Measurements from ENCODE around the gene SHB. TPM values are rescaled to one million over a fixed set of nuclear protein-coding genes. Genes with fewer than 3 reads are reported as not detected.

The SHB gene
- total RNA-seq, 4 donors from 2014 or later, result 17.7 to 31.4 (median 24.2) TPM

DNA sequence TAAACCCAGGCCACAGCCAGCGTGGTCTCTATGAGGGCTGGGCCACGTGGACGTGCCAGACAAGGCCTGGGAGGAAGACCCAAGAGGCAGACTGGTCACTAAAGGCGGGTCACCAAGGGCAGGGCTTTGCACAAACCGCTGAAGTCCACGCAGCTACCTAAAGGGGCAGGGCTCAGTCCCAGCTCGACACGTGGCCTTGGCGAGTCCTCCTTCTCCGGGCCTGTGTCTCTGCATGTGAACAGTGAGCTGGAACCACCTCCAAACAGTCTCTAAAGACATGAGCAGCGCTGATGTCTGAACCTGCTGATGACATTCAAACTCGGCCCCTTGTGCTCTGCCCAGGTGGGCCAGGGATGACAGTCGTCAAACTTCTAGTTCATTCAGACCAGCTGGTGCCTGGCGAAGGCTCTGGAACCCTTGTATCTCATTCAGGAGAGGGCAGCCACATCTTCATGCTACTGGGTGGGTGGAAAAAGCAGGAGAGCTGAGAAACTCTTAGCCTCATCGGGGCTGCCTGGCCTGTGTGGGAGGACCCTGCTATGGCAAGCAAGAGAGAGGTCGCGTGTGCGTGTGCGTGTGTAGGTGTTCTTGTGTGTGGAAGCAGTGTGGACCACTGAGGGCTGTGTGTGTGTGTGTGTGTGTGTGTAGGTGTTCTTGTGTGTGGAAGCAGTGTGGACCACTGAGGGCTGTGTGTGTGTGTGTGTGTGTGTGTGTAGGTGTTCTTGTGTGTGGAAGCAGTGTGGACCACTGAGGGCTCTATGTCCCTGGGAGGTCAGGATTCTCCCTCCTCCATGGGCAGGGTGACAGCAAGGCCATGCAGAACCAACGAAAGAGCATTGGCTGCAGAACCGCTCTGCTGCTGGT is 151.0 kb downstream of the SHB start:
- intact Hi-C loops (cut with DNase I), result loop anchor here (5.0 kb wide), 2 partner anchors 159 to 444 kb away; no protein-coding TSS in a partner anchor
- no peak overlapping the region for H3K4me3 ChIP-seq
- peaks cover 14 to 87% (median 24%) of the 10 kb centered on the region in 3 donors for H3K4me1 ChIP-seq
- no peaks in the 10 kb centered on the region for H3K9me3 ChIP-seq
- no peaks in the 10 kb centered on the region for H3K27me3 ChIP-seq
- DNase-seq, result no peak
- TF ChIP-seq, protein P1, sequence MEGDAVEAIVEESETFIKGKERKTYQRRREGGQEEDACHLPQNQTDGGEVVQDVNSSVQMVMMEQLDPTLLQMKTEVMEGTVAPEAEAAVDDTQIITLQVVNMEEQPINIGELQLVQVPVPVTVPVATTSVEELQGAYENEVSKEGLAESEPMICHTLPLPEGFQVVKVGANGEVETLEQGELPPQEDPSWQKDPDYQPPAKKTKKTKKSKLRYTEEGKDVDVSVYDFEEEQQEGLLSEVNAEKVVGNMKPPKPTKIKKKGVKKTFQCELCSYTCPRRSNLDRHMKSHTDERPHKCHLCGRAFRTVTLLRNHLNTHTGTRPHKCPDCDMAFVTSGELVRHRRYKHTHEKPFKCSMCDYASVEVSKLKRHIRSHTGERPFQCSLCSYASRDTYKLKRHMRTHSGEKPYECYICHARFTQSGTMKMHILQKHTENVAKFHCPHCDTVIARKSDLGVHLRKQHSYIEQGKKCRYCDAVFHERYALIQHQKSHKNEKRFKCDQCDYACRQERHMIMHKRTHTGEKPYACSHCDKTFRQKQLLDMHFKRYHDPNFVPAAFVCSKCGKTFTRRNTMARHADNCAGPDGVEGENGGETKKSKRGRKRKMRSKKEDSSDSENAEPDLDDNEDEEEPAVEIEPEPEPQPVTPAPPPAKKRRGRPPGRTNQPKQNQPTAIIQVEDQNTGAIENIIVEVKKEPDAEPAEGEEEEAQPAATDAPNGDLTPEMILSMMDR (IDR thresholded peaks at IDR 0.05), result no peak
- no peak for TF ChIP-seq POLR2A (IDR thresholded peaks at IDR 0.05)
- 67 to 81% methylated on average over 6 to 13 of the region's 21 CpGs for WGBS, 2 donors
- peak overlapping the region; percentile 24 to 80 (median 56) for H3K27ac ChIP-seq
- peaks cover 0 to 47% (median 0%) of the 10 kb centered on the region in 3 donors for H3K36me3 ChIP-seq

DNA sequence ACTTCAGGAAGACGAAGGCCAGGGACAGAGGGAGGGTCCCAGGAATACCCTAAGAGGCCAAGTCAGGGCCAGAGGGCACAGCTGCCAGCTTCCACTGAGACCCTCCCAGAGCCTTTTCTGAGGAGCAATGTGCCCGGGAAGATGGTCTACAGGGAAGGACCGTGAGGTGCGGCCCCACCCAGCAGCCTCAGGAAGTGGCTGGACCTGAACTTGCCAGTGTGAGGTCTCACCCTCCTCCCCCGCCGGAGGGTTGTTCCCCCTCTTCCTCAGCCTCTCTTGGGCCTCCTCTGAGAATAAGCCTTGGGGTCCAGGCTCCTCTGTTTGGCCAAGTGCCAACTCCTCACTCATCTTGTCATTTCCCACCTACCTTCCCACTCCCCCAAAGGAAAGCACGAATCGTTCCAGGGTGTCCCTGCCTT is 151.7 kb downstream of the SHB start:
- Histone ChIP-seq H3K4me3 (no peak overlapping the region), H3K36me3 (peaks cover 0 to 47% (median 0%) of the 10 kb centered on the region in 3 donors), H3K9me3 (no peaks in the 10 kb centered on the region), H3K27ac (peak overlapping the region; percentile 24 to 80 (median 56)), H3K27me3 (no peaks in the 10 kb centered on the region), H3K4me1 (peaks cover 7 to 79% (median 17%) of the 10 kb centered on the region in 3 donors)
- DNase-seq, result no peak
- TF ChIP-seq, protein P1 (IDR thresholded peaks at IDR 0.05), result no peak
- TF ChIP-seq POLR2A (IDR thresholded peaks at IDR 0.05), result no peak
- 38 to 63% methylated on average over 2 to 7 of the region's 8 CpGs for WGBS, 2 donors
- intact Hi-C loops (cut with DNase I), result loop anchor here (5.0 kb wide), 2 partner anchors 160 to 445 kb away; no protein-coding TSS in a partner anchor

DNA sequence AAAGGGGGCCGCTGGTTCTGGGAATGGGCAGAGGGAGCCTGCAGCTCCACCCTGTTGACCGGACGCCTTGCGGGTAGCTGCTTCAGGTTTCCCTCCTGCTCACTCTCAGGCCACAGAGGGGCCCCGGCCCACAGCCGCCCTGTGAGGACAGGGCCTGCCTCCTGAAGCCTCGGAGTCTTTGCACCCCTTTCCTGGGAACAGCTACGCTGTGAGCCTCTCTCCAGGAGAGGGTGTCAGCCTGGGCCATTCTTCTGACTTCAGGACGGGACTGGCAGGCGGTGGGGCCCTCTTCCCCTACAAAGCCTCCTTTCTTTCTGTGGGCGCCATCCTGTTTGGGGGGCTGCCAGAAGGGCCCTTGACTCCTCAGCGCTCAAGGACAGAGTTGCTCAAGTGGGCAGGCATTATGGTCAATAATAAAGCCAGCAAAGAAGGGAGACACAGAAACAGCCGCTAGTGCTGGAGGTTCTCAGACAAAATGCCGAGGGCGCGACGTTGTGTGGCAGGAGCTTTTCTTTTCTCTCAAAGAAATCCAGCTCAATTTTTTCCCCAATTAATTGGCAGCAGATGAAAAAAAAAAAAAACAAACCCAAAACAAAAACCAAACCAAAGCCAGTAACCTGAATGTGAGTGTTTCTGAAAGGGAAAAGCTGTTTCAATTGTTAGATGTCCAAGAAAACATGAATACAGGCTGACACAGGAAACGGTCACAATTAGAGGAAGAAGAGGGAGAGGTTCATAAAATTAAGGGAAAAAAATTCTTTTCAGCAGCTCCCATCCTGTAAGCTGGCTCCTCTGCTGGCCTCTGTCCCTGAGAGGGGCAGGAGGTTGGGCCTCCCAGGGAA is 152.3 kb downstream of the SHB start:
- intact Hi-C loops (cut with DNase I), result loop anchor here (5.0 kb wide), 2 partner anchors 161 to 446 kb away; no protein-coding TSS in a partner anchor
- no peaks in the 10 kb centered on the region for H3K9me3 ChIP-seq
- DNase-seq, result no peak

DNA sequence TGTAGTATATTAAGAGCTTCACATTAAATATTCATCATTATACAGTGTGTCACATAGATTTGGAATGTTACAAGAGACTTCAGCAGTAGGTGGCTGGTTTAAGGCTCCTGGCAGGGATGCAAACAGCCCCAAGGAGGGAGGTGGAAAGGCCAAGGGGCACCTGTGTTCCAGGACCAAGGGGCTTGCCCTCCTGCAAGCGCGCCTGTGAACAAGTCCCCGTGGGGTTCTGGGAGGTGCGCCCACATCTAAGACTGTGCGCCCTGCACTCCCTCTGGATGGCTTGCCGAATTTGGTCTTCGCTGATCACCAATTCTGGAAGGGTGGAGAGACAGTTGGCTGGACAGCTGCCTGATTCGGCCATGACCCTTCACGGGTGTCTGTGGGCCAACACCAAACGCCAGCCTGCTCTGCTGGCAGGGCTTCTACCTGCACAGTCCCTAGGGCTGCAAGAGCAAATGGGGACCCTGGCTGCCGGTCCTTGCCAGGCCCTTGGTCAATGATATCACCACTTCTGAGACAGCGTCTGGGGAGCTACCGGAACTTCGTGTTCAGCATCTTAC is 153.0 kb downstream of the SHB start:
- no peak for TF ChIP-seq POLR2A (IDR thresholded peaks at IDR 0.05)
- TF ChIP-seq, protein P1 (IDR thresholded peaks at IDR 0.05), result no peak
- Histone ChIP-seq H3K27ac (peak overlapping the region in 3 of 4 donors; percentile 36 to 76 (median 38)), H3K36me3 (peaks cover 0 to 47% (median 0%) of the 10 kb centered on the region in 3 donors), H3K9me3 (no peaks in the 10 kb centered on the region), H3K4me3 (no peak overlapping the region), H3K4me1 (peaks cover 0 to 66% (median 13%) of the 10 kb centered on the region in 3 donors), H3K27me3 (no peaks in the 10 kb centered on the region)
- DNase-seq, result no peak
- intact Hi-C loops (cut with DNase I), result loop anchor here (5.0 kb wide), 2 partner anchors 161 to 446 kb away; no protein-coding TSS in a partner anchor
- whole genome bisulfite sequencing, 2 donors, result 91 to 96% methylated on average over 5 to 7 of the region's 14 CpGs

More for the DNA sequence above, 152.3 kb downstream of the SHB start:
- H3K36me3 ChIP-seq, result peaks cover 0 to 47% (median 0%) of the 10 kb centered on the region in 3 donors
- peaks cover 2 to 73% (median 15%) of the 10 kb centered on the region in 3 donors for H3K4me1 ChIP-seq
- H3K27ac ChIP-seq, result peak overlapping the region; percentile 24 to 80 (median 56)
- no peak for TF ChIP-seq POLR2A (IDR thresholded peaks at IDR 0.05)
- TF ChIP-seq, protein P1 (IDR thresholded peaks at IDR 0.05), result no peak
- no peaks in the 10 kb centered on the region for H3K27me3 ChIP-seq
- no peak overlapping the region for H3K4me3 ChIP-seq
- 40 to 59% methylated on average over 6 to 10 of the region's 18 CpGs for WGBS, 2 donors
